Measurements from ENCODE around the gene SFTPA2.
A peak's percentile ranks its signal among the peaks of the same experiment; 100 is the strongest.
"Not testable (repeated sequence)": the region's sequence is repeated elsewhere in the genome, so short reads cannot be mapped to it uniquely, and the experiment has no call there.

Gene SFTPA2

DNA sequence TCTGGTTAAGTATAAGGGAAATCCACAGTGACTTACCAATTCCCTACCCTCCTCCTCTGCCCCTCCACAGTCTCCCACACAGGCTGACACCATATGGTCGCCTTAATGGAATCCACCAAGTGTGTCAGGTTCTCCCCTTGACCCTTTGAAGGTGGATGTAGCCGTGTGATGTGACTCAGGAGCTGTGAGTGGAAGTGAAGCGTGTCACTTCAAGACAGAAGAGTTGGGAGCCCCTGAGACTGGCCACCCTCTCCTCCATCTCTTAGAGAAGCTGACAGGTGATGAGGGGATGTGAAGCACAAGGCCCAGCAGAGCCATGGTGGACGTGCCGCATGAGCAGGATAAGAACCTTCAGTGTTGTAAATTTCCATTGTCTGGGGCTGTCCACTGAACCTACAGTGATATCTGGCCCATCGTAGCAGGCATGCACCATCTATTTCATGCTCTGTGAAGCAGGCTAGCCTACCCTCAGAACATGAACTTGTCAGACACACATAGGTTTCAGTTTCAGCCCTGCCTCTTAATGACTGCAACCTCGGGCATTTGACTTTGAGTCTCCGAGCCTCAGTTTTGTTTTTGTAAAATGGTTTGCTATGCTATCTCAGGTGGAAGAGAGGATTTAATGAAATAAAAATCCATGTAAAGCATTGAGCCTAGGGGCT lies 35.0 kb downstream of the SFTPA2 start:
- H3K27ac Mint-ChIP-seq; H3K4me1 Mint-ChIP-seq; DNase-seq; H3K36me3 Mint-ChIP-seq (ENCODE audit: low read depth); H3K9me3 Mint-ChIP-seq; H3K4me3 Mint-ChIP-seq: not testable (repeated sequence)
- peaks cover 10% of the 10 kb centered on the region for H3K27me3 Mint-ChIP-seq (ENCODE audit: low read depth, poor library complexity)

GRCh38 chr10:79523157-79523853 lies 36.9 kb downstream of the SFTPA2 start:
- H3K9me3 Mint-ChIP-seq; DNase-seq; H3K36me3 Mint-ChIP-seq (ENCODE audit: low read depth); H3K4me3 Mint-ChIP-seq; H3K4me1 Mint-ChIP-seq; H3K27ac Mint-ChIP-seq: not testable (repeated sequence)
- peaks cover 10% of the 10 kb centered on the region for H3K27me3 Mint-ChIP-seq (ENCODE audit: low read depth, poor library complexity)

- DNase-seq; H3K9me3 Mint-ChIP-seq; H3K4me3 Mint-ChIP-seq; H3K27ac Mint-ChIP-seq; H3K36me3 Mint-ChIP-seq (ENCODE audit: low read depth); H3K4me1 Mint-ChIP-seq: not testable (repeated sequence)
- peaks cover 10% of the 10 kb centered on the region for H3K27me3 Mint-ChIP-seq (ENCODE audit: low read depth, poor library complexity)
These were observed 37.7 kb downstream of the SFTPA2 start for GRCh38 chr10:79522464-79522863.

GRCh38 chr10:79521751-79522150 lies 38.5 kb downstream of the SFTPA2 start:
- not testable (repeated sequence) for H3K36me3 Mint-ChIP-seq (ENCODE audit: low read depth); H3K27me3 Mint-ChIP-seq (ENCODE audit: low read depth, poor library complexity); H3K4me1 Mint-ChIP-seq; H3K27ac Mint-ChIP-seq; H3K9me3 Mint-ChIP-seq; DNase-seq; H3K4me3 Mint-ChIP-seq

- not testable (repeated sequence) for H3K27ac Mint-ChIP-seq; H3K4me3 Mint-ChIP-seq; H3K36me3 Mint-ChIP-seq (ENCODE audit: low read depth); DNase-seq; H3K4me1 Mint-ChIP-seq; H3K9me3 Mint-ChIP-seq
- peaks cover 18% of the 10 kb centered on the region for H3K27me3 Mint-ChIP-seq (ENCODE audit: low read depth, poor library complexity)
These were observed 42.6 kb downstream of the SFTPA2 start for GRCh38 chr10:79517567-79517966.

DNA sequence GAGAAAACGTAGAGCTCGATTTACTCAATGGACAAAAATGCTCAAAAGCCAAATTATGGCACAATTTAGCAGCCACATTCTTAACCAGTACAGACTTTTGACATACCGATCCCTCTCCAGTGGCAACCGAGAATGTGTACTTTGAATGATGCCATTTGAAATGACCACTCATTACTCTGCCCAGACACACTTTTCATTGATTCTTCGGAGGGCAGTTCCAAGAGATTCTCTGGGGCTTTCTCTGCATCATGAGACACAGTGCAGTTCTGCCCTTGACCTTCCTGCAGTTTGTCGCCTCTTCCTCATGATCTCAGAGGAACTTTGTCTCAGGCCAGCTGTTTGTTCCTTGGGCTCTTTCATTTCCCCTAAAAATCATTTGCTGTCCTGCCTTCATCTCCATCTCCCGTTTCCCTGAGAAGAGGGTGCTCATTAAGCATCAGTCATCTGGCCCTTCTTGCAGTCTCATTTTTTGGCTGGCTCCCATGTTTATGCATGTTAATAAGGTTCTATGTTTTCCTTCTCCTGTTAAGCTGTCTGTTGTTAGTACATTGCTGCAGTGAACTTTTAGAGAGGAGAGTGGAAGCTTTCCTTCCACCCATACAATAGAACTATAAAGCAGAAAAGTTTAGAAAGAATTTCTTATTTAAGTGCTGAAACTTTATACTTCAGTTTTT lies 43.5 kb downstream of the SFTPA2 start:
- not testable (repeated sequence) for H3K9me3 Mint-ChIP-seq; H3K36me3 Mint-ChIP-seq (ENCODE audit: low read depth); DNase-seq; H3K27ac Mint-ChIP-seq; H3K4me3 Mint-ChIP-seq
- Mint-ChIP-seq H3K4me1 (peaks cover 10% of the 10 kb centered on the region), H3K27me3 (ENCODE audit: low read depth, poor library complexity) (peaks cover 16% of the 10 kb centered on the region)

DNA sequence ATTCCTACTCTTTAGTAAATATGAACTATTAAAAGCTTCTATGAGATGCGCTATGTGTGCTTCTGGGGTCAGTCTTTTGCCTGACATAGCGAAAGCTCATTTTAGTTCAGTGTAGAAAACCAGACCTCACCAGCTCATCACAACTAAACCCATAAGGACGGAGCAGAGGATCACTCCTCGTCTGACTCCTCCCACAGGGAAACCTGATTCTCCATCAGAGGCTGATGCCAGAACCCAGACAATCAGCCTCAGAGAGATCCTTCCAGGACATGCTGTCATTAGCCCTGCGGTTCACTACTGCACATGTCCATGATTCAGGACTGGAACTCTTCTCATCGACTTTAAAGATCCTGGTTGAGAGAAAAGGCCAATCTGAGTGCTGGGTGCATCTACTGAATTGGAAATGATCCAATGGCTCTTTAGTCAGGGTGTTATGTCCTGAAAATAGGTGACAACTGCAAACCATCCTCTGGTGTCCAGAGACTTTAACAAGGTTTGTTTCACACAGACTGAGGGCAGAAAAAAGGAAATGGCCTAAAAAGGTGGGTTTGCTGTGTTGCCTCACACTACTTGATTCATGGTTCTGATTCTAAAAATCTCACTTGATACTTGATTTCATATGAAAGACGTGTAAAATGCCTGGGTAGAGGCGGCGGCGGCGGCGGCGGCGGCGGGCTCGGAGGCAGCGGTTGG lies 48.2 kb downstream of the SFTPA2 start, which contains the start of gene EIF5AL1:
Gene EIF5AL1, plus strand, starts transcription at position 643 of the 693 bp plus-strand sequence. CDS start 117 bp downstream, outside the sequence.
- peaks cover 25% of the 10 kb centered on the region for H3K27me3 Mint-ChIP-seq (ENCODE audit: low read depth, poor library complexity)
- not testable (repeated sequence) for H3K36me3 Mint-ChIP-seq (ENCODE audit: low read depth); H3K9me3 Mint-ChIP-seq; DNase-seq
- H3K4me3 Mint-ChIP-seq = peak within 1 kb of the TSS; percentile 45
- H3K4me1 Mint-ChIP-seq = peaks cover 14% of the 10 kb centered on the region
- peak within 1 kb of the TSS; percentile 66 for H3K27ac Mint-ChIP-seq

- not testable (repeated sequence) for H3K27ac Mint-ChIP-seq; H3K36me3 Mint-ChIP-seq (ENCODE audit: low read depth); H3K9me3 Mint-ChIP-seq; H3K4me3 Mint-ChIP-seq; DNase-seq; H3K4me1 Mint-ChIP-seq
- peaks cover 38% of the 10 kb centered on the region for H3K27me3 Mint-ChIP-seq (ENCODE audit: low read depth, poor library complexity)
These were observed 50.2 kb downstream of the SFTPA2 start for GRCh38 chr10:79509934-79510508.

- DNase-seq; H3K4me3 Mint-ChIP-seq; H3K9me3 Mint-ChIP-seq; H3K27ac Mint-ChIP-seq; H3K36me3 Mint-ChIP-seq (ENCODE audit: low read depth); H3K4me1 Mint-ChIP-seq: not testable (repeated sequence)
- H3K27me3 Mint-ChIP-seq (ENCODE audit: low read depth, poor library complexity) = peaks cover 38% of the 10 kb centered on the region
These were observed 50.8 kb downstream of the SFTPA2 start for GRCh38 chr10:79509306-79509933.

DNA sequence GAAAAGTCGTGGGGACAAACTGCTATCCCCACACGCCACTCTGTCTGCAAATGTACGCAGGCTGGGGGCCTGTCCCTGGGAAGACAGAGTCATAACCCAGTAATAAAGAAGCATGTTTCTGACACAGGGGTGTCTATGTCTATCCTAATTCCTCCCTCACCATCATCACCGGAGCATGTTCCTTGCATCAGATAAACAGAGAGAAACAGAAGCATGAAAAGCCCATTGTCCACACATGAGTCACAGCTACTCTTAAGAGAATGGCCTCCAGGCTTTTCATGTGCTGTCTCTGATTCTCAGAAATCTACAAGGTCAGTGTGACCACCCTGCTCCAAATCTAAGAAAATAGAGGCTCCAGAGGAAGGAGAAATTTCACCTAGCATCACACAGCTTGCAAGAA lies 52.0 kb downstream of the SFTPA2 start:
- peaks cover 34% of the 10 kb centered on the region for H3K27me3 Mint-ChIP-seq (ENCODE audit: low read depth, poor library complexity)
- not testable (repeated sequence) for H3K36me3 Mint-ChIP-seq (ENCODE audit: low read depth); H3K4me3 Mint-ChIP-seq; H3K27ac Mint-ChIP-seq; H3K9me3 Mint-ChIP-seq; DNase-seq; H3K4me1 Mint-ChIP-seq

Data from nephron progenitor cell (in vitro differentiated cells).